ENCODE measurements around the gene PTGIR.
A peak's percentile ranks its signal among the peaks of the same experiment; 100 is the strongest.
"Not testable (repeated sequence)": the region's sequence is repeated elsewhere in the genome, so short reads cannot be mapped to it uniquely, and the experiment has no call there.

PTGIR gene

DNA sequence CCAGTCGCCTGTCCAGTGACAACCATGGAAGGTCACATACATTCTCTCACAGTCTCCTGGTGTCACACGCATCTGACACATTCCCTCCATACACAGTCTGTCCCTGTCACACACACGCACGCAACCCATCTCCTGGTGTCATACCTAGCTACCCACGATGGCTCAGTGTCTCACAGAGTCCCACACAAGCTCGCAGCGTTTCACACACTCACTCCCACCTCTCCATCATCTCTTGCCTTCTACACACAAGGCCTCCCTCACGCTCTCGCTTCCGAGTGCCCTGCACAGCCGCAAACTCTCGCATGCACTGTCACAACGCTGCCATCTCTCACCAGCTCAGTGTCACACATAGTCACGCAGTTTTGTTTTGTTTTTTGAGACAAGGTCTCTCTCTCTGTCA lies 12.3 kb upstream of the PTGIR start:
- no peak for DNase-seq

DNA sequence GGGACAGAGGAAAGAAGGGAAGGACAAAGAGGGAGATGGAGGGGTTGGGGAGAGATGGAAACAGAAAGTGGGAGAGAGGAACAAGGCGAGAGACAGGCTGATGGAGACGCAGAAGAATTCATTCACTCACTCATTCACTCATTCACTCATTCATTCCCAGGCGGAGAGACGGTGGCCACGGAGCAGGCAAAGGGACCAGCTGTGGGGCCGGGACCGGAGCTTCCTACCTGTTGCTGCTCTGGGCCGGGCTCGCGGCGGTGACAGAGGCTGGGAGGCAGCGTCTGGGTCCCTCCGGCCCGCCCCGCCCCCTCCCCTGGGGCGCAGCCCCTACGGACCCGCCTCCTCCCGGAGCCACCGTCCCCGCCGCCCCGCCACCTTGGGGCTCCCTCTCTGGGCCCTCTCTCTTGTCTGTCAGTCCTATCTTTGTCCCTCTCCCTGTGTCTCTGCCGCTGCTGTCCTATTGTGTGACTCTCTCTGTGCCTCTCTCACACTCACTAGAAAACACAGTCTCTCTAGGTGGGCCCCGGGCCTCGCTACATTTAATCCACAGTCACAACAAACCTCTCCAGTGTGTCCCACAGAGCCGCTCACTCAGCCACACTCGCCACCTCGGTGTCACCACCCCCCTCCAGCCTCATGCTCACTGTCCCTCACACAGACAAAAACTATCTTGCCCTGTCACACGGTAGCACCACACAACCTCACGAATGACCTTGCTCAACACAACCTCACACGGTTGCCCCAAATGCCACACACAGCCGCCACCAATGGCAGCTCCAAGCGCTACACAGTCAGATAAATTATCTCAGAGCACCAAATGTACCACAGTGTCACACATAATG lies 11.3 kb upstream of the PTGIR start, which contains the start of gene GNG8:
TSS of gene GNG8 (minus strand) at position 283 of the 842 bp plus-strand sequence. CDS start 1,520 bp downstream, outside the sequence.
- DNase-seq, result no peak

DNA sequence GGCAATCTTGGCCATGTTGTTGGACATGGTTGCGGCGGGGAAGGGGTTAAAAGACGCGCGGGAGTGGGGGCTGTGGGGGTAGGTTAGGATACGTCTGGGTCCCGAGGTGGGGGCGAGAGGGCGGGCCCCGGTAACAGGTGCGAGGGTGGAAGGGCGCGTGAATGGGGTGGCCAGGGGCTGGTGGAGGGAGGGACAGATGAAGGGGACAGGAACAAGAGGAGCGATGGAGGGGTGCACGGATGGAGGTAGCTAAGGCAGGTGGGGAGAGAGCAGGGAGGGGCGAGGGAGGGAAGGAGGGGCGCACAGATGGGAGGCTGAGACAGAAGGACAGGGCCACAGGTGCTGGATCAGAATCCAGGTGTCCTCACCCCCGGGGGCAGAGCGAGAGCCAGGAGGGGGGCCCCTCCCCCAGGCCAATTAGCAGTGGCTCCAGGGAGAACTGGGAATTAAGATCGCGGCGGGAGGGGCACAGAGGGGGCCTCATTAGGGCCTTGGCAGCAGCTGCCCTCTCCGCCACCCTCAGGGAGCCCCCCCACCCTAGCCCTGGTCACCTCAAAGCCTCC lies 9.8 kb upstream of the PTGIR start:
- peak; percentile 49 for DNase-seq

DNA sequence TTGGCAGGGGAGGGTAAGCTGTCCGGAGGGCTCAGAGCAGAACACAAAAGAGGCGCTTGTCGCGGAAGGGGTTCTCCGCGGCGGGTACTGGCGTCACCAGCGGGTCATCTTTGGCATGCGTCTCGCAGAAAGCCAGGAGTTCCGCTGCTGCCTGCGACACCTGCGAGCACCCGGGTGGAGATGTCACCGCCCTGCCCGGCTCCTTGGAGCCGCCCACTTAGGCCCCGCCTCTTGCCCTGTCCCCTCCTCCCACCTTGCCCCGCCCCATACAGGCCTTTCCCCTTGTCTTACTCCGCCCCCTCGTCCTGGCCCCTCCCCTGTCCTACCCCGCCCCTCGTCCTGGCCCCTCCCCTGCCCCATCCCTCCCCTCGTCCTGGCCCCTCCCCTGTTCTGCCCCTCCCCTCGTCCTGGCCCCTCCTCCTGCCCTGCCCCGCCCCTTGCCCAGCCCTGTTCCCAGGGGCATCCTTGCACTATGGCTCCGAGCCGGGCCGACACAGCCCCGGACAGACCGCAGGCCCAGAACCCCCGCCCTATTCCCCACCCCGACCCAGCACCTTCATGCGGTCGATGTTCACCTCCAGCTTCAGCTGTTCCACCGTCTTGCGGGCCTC lies 9.3 kb upstream of the PTGIR start:
- peak; percentile 85 for DNase-seq

DNA sequence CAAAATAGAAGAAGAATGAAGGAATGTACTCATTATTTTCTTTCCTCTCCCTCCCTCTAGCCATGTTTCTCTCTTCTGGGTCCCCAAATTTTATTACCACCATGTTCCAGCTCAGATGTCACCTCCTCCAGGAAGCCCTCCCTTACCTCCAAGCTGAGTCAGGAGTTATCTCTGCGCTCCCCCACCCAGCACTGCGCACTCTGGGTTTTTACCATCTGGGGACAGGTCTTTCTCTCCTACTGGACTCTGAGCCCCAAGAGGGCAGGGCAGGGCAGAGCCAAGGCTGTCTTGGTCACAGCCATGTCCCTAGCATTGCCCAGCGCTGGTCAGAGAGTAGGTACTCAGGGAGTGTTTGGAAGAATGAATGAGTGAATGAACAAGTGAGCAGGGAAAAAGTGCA lies 8.2 kb upstream of the PTGIR start:
- DNase-seq, result no peak

DNA sequence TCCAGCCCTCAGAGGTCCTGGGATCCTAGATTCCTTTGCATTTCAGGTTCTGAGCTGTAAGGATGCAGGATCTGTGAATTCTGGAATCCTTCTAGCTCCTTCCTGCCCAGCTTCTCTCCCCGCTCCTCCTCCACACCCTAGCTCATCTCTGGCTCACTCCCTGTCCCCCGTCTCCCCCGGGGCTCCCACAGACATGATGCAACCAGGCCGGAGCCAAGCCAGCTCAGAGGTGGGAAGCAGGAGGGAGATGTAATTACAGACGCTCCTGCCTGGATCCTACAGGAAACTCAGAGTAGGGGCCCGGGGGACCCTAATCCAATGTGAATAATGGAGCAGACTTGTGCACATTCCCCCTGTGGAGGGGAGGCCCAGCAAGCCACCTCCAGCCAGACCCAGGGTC lies 6.6 kb upstream of the PTGIR start:
- no peak for DNase-seq

DNA sequence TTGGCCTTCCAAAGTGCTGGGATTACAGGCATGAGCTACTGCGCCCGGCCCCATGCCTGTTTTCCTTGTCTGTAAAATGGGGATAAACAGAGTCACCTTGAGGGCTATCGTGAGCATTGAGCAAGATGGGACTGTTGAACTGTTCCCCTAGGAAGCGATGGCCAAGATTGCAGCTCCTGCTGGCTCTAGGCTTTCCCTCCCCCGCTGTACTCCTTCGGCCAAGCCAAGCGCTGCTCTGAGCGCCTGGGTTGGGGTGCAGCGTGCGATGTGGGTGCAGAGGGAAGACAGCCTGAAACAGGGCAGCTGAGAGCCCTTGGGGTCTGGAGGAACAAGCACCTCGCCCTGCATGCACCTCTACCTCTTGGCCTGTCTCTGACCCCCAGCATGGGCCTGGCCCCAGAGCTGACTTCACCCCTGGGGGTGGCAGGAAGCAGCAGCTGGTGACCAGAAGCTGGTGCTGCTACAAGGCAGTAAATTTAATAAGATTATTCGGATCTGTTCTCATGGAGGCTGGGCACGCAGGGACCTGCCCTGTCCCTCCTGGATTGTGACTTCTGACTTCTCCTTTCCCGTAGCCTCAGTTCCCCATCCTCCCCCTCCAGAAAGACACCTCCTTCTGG lies 5.8 kb upstream of the PTGIR start:
- no peak for DNase-seq

DNA sequence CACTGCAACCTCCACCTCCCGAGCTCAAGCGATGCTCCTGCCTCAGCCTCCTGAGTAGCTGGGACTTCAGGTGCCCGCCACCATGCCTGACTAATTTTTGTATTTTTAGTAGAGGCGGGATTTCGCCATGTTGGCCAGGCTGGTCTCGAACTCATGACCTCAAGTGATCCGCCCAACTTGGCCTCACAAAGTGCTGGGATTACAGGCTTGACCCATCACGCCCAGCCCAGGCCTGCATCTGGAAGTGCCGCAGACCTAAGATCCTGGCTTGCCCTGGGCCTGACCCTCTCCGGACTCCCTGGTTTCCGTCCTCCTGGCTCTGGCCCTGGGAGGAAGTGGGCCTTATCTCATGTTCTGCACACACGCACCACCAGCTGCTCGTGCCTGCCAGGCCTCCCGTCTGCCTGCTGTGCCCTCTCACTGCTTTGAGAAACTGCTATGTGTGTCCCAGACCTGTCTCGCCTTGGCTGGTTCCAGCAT lies 4.7 kb upstream of the PTGIR start:
- DNase-seq, result no peak

DNA sequence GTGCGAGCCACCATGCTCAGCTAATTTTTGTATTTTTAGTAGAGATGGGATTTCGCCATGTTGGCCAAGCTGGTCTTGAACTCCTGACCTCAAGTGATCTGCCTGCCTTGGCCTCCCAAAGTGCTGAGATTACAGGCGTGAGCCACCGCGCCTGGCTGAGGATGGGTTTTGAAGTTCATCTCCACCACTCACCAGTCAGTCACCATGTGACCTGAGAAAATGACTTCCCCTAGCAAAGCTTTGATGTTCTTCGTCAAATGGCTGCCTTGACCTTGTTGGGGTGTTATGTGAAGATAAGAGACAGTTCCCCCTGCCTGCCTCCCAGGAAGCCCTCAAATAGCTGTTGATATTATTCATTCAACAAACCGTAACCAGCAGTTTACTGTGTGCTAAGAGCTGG lies 4.1 kb upstream of the PTGIR start:
- not testable (repeated sequence) for DNase-seq

DNA sequence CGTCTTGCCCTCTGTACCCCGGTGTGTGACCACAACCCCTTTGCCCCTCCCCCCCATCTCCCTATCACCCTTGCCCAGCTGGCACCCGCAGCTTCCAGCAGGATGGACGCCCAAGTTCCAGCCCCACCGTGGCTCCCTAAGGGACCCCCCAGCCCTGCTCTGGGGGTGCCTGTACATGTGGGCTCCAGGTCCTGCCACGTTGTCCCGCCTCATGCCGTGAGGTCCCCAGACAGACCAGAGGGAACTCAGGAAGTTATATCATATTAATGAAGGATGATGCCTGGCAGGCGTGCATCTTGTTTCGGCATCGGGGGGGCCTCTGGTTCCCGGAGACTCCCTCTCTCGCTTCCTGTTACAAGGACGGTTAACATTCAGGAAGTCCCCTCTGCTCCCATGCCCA lies 1.6 kb upstream of the PTGIR start:
- no peak for DNase-seq

DNA sequence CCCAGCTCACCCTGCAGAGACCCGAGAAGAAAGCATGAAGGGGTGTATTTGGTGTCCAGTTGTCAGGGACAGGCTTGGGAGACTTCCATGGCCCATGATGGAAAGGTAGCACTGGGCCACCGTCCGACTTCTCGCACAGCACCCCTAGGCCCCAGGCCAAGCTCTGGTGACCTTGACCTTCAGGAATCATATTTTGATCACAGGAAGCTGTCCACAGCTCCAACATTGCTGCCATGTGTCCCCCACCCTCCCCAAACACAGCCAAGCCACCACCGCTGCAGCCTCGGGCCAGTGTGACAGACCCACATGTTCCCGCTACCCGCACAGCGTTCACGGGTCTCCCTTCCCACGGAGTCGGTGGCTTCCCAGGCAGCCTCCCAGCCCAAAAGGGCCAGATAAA lies 842 bp upstream of the PTGIR start:
- no peak for DNase-seq

DNA sequence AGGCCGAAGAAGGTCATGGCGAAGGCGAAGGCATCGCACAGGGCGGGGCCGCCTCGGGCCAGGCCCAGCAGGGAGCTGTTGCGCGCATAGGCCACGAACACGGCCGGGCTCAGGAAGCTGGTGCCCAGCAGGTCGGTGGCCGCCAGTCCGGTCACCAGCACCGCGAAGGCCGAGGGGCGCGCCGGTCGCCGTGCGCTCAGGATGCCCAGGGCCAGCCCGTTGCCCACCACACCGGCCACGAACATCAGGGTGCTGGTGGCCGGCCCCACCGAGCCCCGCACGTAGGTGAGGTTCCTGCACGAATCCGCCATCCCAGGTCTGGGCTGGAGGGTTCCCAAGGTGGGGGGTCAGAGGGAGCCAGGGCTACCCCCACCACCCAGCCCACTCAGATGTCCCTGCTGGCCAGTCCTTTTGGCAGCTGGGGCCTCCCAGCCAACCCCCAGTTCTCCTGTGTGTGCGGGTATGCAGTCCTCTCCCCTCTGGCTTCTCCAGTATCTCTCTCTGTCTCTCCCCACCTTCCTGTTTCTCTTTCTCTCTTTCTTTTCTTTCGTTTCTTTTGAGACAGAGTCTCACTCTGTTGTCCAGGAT lies 880 bp downstream of the PTGIR start:
- DNase-seq, result no peak

DNA sequence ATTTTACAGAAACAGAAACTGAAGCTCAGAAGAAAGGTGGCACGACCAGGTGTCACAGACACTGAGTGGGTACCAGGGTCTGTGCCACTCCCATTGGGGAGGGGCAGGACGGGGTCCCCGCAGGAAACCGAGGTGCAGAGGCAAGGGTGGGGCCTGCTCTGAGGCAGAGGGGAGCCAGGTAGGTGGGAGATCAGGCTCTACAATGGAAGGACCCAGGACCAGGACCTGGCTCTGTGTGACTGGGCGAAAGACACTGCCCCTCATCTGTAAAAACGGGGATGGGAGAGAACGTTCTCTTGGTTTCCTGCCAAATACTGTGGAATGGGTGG lies 2.8 kb downstream of the PTGIR start:
- no peak for DNase-seq

DNA sequence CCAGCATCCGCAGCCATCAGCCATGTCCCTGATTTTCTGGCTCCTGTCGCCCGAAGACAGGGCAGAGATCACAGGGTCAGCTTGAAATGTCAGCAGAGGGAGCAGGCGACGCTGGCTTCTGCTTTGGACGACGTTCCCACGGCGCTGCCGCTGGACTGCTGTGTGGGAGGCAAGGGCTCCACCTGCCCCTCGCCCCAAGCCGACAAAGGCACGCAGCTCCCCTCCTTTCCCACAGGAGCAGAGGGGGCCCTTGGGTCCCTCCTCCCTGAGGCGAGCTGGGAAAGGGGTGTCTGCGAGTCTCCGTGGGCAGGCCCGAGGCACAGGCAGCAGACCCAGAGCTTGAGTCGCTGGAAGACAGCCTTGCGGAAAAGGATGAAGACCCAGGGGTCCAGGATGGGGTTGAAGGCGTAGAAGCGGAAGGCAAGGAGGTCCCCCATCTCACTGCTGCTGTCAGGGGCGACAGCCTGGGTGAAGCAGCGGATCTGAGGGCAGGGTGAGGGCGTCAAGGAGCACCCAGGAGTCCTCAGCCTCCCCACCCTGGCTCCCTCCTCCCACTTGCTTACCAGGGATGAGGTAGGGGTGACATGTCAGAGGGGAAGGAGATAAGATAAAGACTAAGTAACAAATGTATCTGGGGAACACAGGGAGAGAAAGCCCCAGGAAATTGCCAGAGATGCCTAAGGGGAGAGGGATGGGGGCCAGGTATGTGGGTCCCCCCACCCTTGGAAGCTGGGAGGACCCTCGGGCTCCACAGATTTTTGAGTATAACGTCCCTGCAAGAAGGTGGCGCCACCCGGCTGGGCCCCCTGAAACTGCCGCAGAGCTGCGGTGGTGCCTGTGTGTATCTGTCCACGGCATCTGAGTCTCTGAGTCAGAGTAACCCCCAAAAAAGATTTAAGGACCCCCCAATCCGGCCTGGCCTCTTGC lies 3.4 kb downstream of the PTGIR start:
- DNase-seq, result no peak

DNA sequence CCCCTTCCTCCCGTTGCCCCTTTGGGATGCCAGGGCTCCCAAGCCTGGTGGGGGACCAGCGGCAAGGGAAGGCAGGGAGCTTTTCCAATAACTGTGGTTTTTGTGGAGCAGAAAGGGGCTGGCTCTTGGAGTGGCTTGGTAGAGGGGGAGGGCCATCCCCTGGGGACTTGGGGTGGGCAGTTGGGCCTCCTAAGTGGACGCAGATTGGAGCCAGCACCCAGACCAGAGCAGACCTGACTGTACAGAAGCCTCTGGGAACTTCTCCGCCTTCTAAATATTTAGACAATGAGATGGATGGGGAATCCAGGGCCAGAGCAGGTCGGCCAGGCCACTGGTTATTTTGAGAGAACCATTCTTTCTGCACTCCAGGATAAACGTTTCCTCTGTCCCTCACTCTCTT lies 4.2 kb downstream of the PTGIR start:
- peak; percentile 19 for DNase-seq

DNA sequence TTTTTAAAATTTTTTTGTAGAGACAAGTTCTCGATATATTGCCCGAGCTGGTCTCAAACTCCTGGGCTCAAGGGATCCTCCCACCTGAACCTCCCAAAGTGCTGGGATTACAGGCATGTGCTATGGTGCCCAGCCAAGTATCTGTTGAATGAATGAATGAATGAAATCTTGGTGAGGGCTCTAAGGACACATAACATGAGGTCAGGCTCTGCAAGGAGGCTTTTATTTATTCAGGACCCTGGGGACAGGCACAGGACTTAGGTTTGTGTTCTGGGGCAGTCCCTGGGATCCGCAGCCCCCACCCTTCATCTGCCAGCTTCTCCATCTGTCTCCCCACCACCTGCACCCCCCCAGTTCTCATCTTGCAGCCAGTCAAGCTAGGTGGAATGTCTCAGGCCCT lies 4.6 kb downstream of the PTGIR start:
- DNase-seq, result no peak

DNA sequence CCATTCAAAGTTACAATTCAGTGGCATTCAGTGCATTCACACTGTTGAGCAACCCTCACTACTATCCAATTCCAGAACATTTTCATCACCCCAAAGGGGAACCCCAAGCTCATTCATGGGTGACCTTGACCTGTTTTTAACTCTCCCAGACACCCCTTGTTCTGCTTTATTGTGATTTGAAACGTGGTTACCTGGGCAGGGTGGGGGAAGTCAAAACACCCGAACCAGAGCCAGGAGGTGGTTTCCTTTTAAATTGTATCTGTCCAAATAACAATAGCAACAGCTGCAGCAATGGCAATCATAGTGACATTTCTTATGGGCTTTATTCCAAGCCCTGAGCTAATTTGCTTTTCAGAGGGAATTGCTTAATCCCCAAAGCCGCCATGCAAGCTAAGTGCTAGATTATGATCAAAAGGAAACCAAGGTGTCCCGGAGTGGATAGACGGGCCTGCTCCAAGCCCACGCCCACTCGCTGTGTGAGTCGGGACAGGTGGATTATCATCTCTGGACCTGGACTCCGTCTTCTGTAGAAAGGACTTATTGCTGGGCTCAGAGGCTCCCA lies 6.1 kb downstream of the PTGIR start:
- peak; percentile 30 for DNase-seq

DNA sequence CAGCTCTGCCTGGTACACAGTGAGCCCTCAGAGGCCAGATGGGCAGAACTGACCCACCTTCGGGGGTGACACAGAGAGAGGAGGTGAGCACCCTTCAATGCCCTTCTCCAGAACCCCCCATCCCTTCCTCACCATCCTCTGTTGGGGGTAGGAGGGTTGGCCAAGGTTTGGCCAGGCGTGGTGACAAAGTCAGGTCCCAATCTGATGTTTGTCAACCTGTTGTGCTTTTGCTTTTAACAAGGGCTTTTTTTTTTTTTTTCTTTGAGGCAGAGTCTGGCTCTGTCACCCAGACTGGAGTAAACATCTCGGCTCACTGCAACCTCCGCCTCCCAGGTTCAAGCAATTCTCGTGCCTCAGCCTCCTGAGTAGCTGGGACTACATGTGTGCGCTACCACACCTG lies 7.3 kb downstream of the PTGIR start:
- no peak for DNase-seq

DNA sequence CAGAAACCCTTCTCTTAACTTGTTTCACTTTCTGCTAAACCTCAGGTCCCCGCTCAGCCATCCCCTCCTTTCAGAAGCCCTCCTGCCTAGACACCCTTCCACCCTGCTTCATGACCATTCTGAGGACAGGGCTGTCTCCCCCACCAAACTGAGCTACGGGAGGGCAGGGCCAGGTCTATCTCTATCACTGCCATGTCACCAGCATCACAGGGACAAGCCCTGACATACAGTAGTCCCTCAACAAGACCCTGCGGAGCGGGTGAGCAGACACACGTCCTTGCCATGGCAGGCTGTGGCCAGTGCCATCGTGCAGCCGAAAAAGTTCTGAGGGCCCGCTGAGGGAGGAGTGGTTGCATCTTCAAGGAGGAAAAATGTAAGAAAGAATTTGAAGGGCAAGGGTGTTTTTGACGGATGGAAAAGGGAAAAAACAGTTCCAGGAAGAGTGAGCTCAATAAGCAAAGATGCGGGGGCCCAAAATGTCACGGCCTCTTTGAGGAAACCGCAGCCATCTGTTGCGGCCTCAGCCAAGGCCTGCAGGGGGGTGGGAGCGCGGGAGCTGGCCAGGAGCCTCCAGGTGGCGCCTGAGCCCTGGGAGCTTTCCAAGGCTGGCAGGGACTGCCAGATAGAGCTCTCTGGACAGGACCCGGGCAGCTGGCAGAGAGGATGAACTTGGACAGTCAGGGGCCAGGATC lies 8.1 kb downstream of the PTGIR start:
- peak; percentile 66 for DNase-seq

DNA sequence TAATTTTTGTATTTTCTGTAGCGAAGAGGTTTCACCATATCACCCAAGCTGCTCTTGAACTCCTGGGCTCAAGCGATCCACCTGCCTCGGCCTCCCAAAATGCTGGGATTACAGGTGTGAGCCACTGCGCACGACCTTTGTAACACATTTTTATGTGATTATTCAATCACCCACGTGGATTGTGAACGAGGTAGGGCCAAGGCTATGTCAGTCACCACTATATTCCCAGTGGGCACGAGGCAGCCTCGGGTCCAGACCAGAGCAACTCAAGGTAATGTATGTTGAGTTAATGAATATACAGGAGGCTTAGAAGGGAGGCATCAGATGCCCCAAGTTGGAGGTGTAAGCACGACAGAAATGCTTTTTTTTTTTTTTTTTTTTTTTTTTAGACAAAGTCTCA lies 8.9 kb downstream of the PTGIR start:
- no peak for DNase-seq

DNA sequence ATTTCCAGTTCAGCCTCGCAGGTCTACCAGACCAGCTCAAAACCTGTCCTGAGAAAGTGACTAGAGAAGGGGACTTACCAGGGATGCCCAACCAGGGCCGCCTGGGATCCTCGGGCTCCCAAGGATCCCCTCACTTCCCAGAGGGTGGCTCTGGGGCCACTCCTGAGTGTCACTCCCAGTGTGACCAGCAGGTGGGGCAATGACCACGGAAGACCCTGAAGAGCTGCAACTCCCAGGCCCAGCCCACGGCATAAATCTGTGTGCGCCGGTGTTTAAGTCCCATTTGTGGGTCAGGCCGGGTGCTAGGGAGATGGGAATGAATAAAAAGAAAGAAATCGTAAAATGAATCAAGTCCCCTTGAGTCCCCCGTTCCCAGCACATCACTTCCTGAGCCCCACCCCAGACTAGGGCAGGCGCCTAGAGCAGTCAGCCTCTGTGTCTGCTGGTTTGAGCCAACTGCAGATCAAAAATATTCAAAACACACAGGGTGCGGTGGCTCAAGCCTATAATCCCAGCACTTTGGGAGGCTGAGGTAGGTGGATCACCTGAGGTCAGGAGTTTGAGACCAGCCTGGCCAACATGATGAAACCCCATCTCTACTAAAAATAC lies 10.7 kb downstream of the PTGIR start:
- peak; percentile 93 for DNase-seq
